GM18909 (cell line): Measurements from ENCODE around the gene PPP1R13B.

Source experiments
- ATAC-seq: cut with Tn5 transposase; IDR thresholded peaks from one replicate; pipeline ENCODE4 v1.9.1; 2021; ENCODE audit warnings: mild to moderate bottlenecking; ENCODE audit not compliant: unreplicated experiment, poor library complexity

Gene PPP1R13B

DNA sequence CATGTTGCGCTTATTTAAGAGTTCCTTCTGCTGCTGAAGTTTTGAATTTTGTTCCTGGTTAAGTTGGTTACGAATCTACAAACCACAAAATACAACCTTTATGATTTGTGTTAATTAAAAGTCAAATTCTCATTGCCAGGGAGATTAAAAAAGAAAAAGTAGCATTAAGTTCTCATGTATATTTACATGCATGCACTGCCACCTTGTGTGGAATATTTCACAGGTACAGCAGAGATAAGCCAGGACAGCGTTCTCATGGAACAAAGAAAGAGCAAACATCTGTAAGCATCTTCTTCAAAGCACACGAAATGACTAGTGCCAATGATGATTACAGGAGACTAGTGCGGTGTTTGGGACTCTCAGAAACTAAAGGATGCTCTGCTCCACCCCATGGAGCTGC is 97.5 kb downstream of the PPP1R13B start:
- ATAC-seq = no peak

DNA sequence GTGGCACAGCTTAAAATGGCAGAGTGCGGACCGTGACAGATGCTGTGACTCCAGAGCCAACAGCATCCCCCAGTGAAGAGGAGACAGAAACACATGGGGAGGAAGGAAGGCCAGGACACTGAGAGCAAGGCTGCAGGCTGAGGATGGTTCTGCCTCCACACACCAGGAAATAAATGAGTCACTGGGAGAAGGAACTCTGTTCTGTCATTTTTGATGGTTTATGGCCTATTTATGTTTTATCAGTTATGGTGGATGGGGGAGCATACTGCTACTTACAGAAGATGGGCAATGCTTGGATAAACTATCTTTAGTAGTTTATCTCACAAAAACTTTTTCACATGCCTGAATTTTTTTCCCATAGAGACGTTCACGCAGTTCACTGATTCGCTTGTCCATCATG is 97.9 kb downstream of the PPP1R13B start:
- no peak for ATAC-seq

DNA sequence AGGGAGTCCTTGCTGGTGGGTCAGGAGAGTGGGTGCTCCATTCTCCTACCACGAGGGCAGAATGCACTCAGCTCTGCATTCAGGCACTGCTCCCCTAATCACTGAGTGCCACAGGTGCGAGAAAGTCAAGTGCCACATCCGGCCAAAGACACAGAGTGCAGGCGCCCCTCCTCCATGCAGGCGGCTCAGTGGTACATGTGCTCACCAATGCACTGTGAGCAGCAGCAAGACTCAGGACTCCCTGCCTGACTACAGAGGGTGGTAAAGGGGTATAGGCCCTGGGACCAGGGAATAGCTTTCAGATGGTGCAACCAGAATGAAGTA is 98.9 kb downstream of the PPP1R13B start:
- ATAC-seq = no peak

DNA sequence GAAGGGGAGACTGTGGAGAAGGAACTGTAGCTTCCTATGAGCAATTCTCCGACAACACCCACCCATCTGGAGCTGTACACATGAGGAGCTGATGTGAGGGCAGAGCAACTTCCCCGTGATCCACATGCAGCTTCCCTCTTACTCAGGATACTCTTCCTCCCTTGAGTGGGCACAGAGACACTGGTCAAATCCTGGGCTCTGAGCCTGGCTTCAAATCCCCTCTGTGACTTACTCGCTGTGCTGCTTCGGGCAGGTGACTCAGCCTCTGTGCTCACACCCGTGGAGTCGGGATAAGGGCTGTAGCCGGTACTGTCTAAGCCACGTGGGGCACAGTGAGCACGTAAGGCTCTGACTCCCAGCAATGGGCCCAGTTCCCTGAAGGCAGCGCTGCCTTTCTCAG is 100.7 kb downstream of the PPP1R13B start:
- ATAC-seq = no peak

DNA sequence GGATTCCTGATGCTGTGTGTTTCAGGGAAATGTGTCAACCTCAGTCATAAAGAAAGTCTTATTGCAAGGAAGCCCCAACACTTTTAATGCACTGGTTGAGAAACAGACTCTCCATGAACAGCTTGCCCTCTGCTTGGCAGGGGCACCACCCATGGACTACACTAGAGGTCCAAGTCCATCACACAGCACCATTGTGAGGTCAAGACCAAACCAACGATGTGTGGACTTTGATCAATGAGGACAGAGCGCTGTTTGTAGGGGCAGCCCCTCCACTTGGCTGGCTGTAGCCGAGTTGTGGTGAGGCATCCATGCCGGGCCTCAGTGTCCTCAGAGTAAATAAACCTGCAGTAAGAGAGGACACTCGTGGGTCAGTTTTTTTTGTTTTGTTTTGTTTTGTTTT is 102.0 kb downstream of the PPP1R13B start:
- no peak for ATAC-seq

DNA sequence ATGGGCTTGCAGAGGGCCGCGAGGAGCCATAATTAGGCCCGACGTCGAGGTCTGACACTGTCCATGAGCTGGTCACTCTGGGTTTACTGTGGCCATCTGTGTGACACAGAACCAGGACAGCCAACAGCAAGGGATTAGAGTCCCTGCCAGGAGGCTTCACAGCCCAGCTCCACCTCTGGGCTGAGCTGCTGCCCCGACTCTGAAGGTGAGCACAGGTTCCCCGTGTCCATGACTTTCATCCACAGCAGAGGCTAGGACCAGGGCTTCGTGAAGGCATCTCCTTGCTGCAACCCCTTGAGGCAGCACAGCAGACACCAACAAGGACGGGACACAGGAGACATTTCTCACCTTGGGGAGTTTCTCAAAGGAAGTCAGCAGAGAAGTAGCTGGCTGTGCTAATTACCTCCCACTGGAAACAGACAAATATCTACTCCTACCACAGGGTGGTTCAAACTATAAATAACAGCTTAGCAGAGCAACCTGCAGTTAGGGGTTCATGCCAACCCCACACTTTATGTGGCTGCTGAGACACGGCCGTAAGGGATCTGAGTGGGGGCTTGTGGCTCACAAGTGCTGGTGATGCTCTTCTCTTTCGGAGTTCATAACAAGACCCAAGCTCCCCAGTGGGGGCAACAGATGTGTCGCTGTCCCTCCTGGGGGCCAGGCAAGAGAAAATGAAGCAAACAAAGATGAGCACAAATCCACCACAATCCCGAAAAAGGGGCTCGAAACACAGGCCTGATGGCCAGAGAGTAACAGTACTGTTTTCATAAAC is 102.6 kb downstream of the PPP1R13B start:
- no peak for ATAC-seq

DNA sequence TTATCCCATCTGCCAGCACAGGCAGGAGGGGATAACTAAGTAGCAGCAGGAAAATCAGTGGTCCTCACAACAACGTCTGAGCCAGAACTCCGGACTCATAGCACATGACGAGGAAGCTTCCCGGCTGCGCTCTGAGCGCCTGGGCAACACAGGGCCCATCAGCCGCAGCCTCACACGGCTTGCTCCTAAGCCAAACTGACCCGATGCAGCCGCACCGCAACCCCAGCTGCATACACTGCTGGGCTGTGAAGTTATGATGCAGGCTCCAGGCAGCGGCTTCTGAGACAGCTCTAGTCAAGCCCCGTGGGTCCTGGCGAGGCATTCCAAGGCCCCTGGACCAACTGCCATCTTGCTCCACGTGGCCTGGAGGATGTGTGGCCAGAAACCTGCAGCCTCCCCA is 103.7 kb downstream of the PPP1R13B start:
- ATAC-seq = no peak

DNA sequence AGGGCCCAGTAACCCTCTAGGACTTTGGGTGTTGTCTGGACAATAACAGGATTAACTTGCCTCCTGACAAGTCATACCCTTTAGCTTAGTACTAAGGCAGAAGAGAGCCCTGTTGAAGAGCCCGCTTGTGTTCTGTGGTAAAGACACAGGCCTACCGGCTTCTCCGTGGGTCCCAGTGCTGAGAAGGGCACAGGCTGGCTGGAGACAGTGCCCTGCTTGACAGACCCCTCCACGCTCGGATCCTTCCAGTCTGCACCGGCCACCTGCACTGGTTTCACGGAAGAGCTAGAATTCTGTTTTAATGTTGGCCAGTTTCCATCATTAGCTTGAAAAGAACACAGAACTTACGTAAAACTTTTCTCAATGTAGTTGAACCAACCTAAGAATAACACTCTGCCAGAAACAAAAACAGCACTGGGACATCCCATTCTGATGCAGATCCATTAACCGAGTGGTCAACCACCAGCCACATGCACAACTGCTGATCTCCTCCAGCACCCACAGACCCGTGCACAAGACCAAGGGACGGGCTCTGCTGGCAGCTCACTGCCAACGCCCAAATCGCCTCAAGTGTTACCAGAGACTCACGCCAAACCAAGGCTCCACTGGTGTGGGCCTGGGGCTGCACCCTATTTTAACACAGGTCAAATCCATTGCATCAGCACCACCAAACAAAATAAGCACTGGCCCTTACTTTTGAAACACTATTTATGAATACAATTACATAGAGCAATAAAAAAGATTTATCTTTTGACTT is 104.7 kb downstream of the PPP1R13B start:
- no peak for ATAC-seq

DNA sequence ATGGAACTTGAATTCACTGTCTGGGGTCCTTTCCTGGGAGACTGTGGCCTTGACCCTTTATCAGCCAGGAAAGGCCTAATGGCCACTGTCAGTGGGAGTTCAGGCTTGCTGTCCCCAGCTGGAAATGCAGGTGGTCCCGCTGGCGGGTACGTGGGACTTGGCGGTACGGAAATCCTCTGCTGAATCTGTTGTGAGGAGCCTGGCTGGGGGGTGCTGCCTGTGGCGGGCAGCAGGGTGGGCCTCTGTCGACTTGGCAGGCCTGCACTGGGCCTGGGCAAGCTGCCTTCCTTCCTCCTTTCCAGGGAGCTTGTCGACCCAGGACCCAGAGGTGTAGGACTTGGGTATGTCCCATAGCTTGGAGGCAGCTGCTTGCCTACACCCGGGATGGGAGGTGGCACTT is 105.5 kb downstream of the PPP1R13B start:
- no peak for ATAC-seq

DNA sequence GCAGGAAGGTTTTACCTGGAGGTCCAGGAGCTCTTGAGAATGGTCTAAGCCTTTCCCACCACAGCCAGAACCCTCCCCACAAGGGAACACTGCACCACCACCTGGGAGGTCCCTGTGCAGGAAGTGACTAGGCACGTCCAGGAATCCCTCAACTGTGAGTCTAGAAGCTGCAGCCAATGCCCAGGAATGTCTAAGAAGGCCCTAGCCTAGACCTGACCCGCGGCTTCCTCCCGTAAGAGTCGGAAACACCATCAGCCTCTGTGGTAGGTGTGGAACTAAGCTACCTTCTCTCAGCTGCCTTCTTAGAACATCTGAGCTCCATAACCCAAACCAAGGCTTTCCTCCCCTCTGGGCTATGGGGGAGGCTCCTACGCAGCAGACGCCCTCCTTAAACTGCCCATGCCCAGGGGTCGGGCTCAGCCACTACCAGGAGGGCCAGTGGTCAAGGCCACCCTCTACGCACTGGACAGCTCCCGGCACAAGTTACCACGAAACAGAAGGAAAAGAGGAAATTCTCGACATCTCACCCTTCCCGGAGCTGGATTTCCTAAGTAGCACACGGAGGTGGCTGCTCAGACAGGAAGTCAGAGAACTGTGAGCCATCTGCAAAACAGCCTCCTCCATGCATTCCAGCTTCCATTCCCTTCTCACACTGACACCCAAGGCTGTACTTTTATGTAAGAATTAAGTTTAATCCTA is 106.2 kb downstream of the PPP1R13B start:
- no peak for ATAC-seq

DNA sequence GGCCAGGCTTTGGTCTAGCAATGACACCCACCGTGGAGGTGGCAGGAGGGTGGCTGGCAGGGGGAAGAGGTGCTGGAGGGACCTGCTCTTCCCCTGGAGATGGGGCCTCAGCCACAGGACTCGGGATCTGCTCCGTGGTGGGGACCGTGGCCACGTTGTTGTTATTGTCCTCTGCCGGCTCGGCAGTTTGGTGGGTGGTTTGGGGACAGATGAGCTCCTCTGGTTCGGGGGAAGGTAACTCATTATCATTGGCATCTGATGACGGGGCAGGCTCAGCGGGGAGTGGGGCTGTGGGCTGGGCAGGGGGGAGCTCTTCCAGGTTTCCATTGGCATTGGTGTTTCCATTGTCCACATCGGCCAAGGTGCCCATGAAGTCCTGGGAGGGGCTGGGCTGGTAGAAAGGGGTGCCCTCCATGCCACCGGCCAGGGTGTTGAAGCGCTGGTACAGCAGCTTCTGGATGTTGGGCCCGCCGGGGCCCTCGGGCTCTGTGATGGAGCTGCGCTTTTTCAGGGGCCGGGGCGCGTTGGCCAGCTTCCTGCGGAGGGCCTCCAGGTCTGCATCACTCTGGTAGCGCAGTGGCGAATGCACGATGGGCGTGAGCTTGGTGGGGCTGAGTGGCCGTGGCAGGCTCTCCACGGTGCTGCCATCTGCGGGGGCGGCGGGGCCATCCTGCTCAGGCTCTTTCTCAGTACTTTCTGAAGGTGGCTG is 107.4 kb downstream of the PPP1R13B start:
- no peak for ATAC-seq

DNA sequence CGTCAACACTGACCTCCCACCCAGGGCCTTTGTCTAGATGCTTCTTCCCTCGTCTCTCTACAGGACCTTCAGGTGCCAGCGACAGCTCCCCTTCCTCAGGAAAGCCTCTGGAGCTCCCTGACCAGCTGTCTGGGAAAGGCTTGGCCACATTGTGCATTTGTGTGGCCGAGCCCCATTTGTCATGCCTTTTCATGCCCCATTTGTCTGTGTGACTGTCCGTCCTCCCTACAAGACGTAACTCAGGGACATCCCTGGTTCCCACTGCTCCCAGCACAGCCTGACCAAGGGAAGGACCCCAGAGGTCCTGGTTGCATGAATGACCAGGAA is 107.9 kb downstream of the PPP1R13B start:
- no peak for ATAC-seq

DNA sequence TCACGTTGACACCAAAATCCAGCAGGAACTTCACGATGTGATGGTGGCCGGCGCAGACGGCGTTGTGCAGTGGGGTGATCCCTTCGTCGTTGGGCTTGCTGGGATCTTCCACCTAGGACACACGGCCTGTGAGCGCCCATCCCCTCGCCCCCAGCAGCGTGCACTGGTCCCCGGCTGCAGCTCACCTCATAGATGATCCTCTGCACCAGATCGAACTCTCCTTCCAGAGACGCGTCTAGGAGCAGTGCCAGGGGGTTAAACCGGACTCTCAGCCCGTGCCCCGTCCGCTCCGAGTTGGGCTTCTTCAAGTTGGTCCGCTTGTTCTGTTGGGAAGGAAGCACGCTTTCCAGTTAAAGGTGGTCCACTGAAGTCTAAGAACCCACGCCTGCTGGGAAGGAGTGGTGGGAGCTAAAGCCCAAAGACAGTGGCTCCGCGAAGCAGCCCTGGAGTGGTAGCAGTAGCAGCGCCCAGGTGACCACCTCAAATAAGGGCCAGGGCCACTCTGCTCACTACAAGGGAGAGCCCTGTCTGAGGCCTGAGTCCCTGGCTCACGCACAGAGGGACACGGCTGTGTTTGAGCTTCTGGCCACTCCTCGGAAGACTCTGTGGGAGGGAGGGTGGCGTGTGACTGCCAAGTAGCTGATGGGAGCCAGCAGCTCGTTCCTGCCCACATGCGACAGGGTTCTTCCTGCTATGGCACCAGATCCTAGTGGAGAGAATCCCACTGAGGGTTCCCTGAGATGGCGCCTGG is 108.5 kb downstream of the PPP1R13B start:
- no peak for ATAC-seq

DNA sequence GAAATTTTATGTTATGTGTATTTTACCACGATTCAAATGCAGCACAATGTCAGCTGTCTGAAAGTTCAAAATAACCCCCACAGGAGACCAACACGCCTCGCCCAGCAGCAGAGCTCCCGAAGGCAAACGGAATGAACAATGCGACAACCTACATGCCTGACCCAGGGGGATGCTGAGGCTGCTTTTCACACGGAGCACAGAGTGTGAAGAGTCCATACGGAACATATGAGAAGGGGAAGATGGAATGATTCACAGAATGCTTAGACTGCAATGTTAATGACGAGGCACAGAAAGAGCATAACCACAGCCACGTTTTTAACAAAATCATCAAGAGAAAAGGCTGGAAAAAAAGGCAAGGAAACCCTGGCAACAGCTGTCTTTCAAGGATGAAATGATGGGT is 109.2 kb downstream of the PPP1R13B start:
- no peak for ATAC-seq

DNA sequence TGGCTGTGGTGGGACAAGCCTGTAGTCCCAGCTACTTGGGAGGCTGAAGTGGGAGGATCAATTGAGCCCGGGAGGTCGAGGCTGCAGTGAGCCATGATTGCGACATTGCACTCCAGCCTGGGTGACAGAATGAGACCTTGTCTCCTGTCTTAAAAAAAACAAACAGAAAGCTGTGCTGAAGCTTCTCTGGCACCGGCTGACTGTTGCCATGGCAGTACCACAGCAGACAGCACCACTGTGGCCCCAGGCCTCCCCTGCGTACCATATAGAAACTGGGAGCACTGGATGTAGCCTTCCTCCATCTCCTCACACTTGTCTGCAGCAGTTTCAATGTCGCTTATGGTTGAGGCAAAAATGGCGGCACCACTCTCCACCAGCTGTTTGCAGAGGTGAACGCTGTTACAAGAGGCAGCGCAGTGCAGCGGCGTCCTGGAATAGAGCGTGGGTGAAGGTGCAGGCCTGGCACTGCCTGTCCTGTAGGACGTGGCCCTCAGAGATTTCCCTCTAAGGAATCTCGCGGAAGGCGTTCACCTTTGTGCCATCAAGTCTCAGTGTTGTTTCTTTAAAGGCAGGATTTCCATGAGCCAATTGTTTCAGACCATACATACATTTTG is 109.8 kb downstream of the PPP1R13B start:
- no peak for ATAC-seq

DNA sequence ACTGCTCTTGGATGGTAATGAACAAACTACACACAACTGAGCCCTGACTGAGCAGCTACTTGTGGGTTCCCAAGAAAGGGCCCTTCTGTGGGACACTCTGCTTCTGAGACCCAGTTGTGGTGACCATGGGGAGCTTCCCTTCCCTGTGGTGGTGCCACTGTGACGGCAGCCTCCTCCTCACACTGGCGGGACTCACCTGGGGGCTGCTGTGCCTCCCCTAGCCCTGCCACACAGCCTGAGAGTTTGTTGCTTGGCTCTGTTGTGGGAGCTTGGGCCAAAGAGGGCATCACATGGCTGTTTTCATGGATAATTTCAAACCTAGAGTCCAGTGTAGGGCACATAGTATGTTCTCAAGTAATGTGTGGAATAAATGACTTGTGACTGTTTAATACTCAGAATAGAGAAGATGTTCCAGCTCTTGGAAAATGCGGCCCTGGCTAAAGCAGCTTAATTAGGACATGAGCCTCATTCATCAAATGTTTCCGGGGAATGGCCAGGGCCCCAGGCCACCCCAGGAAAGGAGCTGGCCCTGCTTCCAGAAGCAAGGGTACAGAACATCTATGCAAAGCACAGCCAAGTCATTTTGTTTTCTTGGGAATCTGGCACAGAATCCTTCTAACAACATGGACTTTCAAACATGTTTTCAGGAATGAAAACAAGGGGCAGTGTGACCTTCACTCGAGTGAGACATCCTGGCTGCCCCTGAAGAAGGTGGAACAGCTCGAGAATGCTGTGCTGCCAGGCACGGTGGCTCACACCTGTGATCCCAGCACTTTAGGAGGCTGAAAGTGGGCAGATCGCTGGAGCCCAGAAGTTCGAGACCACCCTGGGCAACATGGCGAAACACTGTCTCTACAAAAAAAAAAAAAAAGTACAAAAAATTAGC is 110.6 kb downstream of the PPP1R13B start:
- no peak for ATAC-seq

DNA sequence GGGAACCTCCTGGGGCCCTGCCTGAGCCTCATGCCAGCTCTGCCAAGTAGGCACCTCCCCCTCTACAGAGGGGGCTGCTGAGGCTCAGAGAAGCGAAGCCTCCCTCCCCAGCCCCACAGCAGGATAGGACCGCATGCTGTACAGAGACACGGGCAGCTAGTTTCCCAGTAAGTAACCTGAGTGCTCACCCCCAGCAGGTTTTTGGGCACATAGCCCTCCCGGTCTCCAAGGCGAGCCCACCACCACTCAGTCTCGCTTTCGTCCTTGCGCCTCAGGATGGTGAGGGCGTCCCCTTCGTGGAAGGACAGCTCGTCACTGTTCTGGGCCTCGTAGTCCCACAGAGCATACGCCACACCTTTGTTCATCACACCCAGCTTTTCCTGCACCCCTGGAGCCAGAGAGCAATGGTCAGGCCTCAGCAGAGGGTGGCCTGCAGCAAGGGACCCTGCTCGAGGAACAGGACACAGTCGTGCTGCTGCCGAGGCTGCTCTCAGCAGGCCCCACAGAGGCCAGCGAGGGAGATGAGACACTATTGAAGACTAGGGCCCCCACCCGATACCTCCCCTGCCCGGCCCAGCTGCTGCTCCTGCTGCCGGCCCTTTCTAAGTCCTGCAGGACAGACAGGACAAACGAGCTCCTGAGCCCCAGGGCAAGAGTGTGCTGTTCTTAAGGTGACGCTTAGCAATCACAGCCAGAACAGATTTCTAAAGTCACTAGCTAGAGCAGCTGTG is 111.4 kb downstream of the PPP1R13B start:
- ATAC-seq = no peak

DNA sequence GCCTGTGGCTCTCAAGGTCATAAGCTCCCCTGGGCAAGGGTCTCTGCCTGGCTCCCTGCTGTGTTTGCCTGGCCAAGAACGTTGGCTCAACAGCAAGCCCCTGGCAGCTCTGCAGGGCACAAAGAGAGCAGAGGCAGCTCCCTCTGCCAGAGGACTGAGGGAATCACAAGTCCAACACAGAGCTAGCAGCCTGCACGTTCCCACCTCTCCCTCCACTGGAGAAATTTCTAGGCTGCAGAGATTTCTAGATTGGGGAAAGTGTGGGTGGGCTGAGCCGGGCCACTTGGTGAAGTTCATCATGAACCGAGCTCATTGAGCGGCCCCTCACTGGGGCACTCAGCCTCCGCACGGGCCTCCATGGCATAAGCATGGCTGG is 111.9 kb downstream of the PPP1R13B start:
- ATAC-seq = no peak
